HFF-Myc (cell line): Measurements from ENCODE around the gene OVCH1.

Source experiments
- DNase-seq: peaks from one replicate; pipeline ENCODE4 v3.0.0-alpha.2; 2011; ENCODE audit warnings: low read depth; ENCODE audit errors: extremely low read depth
- H3K4me3 ChIP-seq: replicated peaks from 2 replicates; pipeline ENCODE4 v1.5.1; 2011; ENCODE audit warnings: low read depth, mild to moderate bottlenecking, control low read depth, low read length
- CTCF ChIP-seq: IDR thresholded peaks from 2 replicates; pipeline ENCODE4 v1.5.1; 2012; ENCODE audit warnings: mild to moderate bottlenecking, low read depth, low read length, control low read depth; ENCODE audit errors: missing control alignments

The OVCH1 gene

GRCh38 chr12:29427964-29428363, 69.5 kb downstream of the OVCH1 start:
- no peak for DNase-seq
- no peak overlapping the region for H3K4me3 ChIP-seq
- TF ChIP-seq CTCF = no peak

- no peak for TF ChIP-seq CTCF
- no peak for DNase-seq
- no peak overlapping the region for H3K4me3 ChIP-seq
Observed at GRCh38 chr12:29426498-29426897, 71.0 kb downstream of the OVCH1 start.

- no peak for TF ChIP-seq CTCF
- DNase-seq = no peak
- H3K4me3 ChIP-seq = no peak overlapping the region
Observed at GRCh38 chr12:29425722-29426121, 71.8 kb downstream of the OVCH1 start.

GRCh38 chr12:29416748-29417147, 80.7 kb downstream of the OVCH1 start:
- no peak overlapping the region for H3K4me3 ChIP-seq
- no peak for DNase-seq
- no peak for TF ChIP-seq CTCF

- no peak for DNase-seq
- TF ChIP-seq CTCF = no peak
- no peak overlapping the region for H3K4me3 ChIP-seq
Observed at GRCh38 chr12:29415111-29415510, 82.4 kb downstream of the OVCH1 start.

- no peak for TF ChIP-seq CTCF
- DNase-seq = no peak
- H3K4me3 ChIP-seq = no peak overlapping the region
Observed at GRCh38 chr12:29414368-29414767, 83.1 kb downstream of the OVCH1 start.

- no peak overlapping the region for H3K4me3 ChIP-seq
Observed at GRCh38 chr12:29405561-29405960, 91.9 kb downstream of the OVCH1 start.

More at GRCh38 chr12:29405561-29405960, 91.9 kb downstream of the OVCH1 start:
- DNase-seq = no peak
- no peak for TF ChIP-seq CTCF
